Progenitor cell of endocrine pancreas (in vitro differentiated cells): ENCODE data around the gene KLK5. TPM values are rescaled to one million over a fixed set of nuclear protein-coding genes. Genes with fewer than 3 reads are reported as not detected.

Experiments used
- DNase-seq: peaks from one replicate; pipeline ENCODE4 v3.0.0; 2021; ENCODE audit warnings: low spot score; ENCODE audit not compliant: unreplicated experiment
- H3K27ac Mint-ChIP-seq: 2 replicates; pipeline ENCODE4 v1.8.0; 2021; ENCODE audit warnings: mild to moderate bottlenecking, moderate library complexity, mixed read lengths
- H3K27me3 Mint-ChIP-seq: 2 replicates; pipeline ENCODE4 v1.8.0; 2021; ENCODE audit warnings: mixed read lengths
- H3K36me3 Mint-ChIP-seq: 2 replicates; pipeline ENCODE4 v1.8.0; 2022; ENCODE audit warnings: mixed read lengths; ENCODE audit not compliant: insufficient read depth
- H3K4me1 Mint-ChIP-seq: 2 replicates; pipeline ENCODE4 v1.8.0; 2021; ENCODE audit warnings: low read depth, mixed read lengths
- H3K4me3 Mint-ChIP-seq: 2 replicates; pipeline ENCODE4 v1.8.0; 2021; ENCODE audit warnings: low read depth, mild to moderate bottlenecking, moderate library complexity, mixed read lengths
- H3K9me3 Mint-ChIP-seq: 2 replicates; pipeline ENCODE4 v1.8.0; 2021; ENCODE audit warnings: low read depth, mixed read lengths
- CTCF ChIP-seq: fragments of 200-600 bp; sonication (generic); IDR thresholded peaks from one replicate; pipeline ENCODE4 v1.5.0; 2021; ENCODE audit warnings: antibody characterized with exemption, mild to moderate bottlenecking; ENCODE audit not compliant: unreplicated experiment
- total RNA-seq: library from RNA; stranded (reverse); gene quantifications from 2 replicates; pipeline ENCODE4 v1.2.1, GENCODE V29; 2021

Gene KLK5
- total RNA-seq, 1 donor from 2014 or later: not detected

GRCh38 chr19:50982186-50982585 lies 29.3 kb upstream of the KLK5 start:
- Mint-ChIP-seq H3K9me3 (peaks cover under 1% of the 10 kb centered on the region), H3K27ac (no peak overlapping the region), H3K4me3 (no peak overlapping the region), H3K4me1 (no peaks in the 10 kb centered on the region), H3K36me3 (no peaks in the 10 kb centered on the region), H3K27me3 (peaks cover 43% of the 10 kb centered on the region)
- DNase-seq: no peak
- no peak for TF ChIP-seq CTCF

GRCh38 chr19:50981587-50982146 lies 28.8 kb upstream of the KLK5 start:
- H3K4me3 Mint-ChIP-seq: no peak overlapping the region
- H3K27me3 Mint-ChIP-seq: peaks cover 41% of the 10 kb centered on the region
- DNase-seq: no peak
- H3K4me1 Mint-ChIP-seq: no peaks in the 10 kb centered on the region
- H3K36me3 Mint-ChIP-seq: no peaks in the 10 kb centered on the region
- peaks cover 2% of the 10 kb centered on the region for H3K9me3 Mint-ChIP-seq
- peak overlapping the region; percentile 53 for H3K27ac Mint-ChIP-seq
- no peak for TF ChIP-seq CTCF

- H3K27ac Mint-ChIP-seq: no peak overlapping the region
- TF ChIP-seq CTCF: no peak
- H3K4me3 Mint-ChIP-seq: no peak overlapping the region
- no peak for DNase-seq
- H3K27me3 Mint-ChIP-seq: peaks cover 33% of the 10 kb centered on the region
- H3K36me3 Mint-ChIP-seq: no peaks in the 10 kb centered on the region
- peaks cover 2% of the 10 kb centered on the region for H3K9me3 Mint-ChIP-seq
- peaks cover 7% of the 10 kb centered on the region for H3K4me1 Mint-ChIP-seq
Observed at GRCh38 chr19:50980208-50980607, 27.4 kb upstream of the KLK5 start.

GRCh38 chr19:50979758-50980157 lies 26.9 kb upstream of the KLK5 start:
- peaks cover 7% of the 10 kb centered on the region for H3K4me1 Mint-ChIP-seq
- peaks cover 2% of the 10 kb centered on the region for H3K9me3 Mint-ChIP-seq
- no peak overlapping the region for H3K4me3 Mint-ChIP-seq
- no peak for DNase-seq
- TF ChIP-seq CTCF: no peak
- H3K36me3 Mint-ChIP-seq: no peaks in the 10 kb centered on the region
- peaks cover 29% of the 10 kb centered on the region for H3K27me3 Mint-ChIP-seq
- H3K27ac Mint-ChIP-seq: no peak overlapping the region

GRCh38 chr19:50978772-50979390 lies 26.0 kb upstream of the KLK5 start:
- Mint-ChIP-seq H3K36me3 (no peaks in the 10 kb centered on the region), H3K9me3 (peaks cover 2% of the 10 kb centered on the region), H3K27me3 (peaks cover 23% of the 10 kb centered on the region), H3K27ac (no peak overlapping the region), H3K4me1 (peaks cover 9% of the 10 kb centered on the region), H3K4me3 (no peak overlapping the region)
- no peak for TF ChIP-seq CTCF
- DNase-seq: no peak
